IPS-15b (cell line): Measurements from ENCODE around the gene MAP3K5.

ENCODE experiments used
- H3K27me3 ChIP-seq: one replicate; pipeline ENCODE4 v1.6.1; 2013; ENCODE audit warnings: low read length; ENCODE audit not compliant: control insufficient read depth, insufficient read depth
- H3K36me3 ChIP-seq: one replicate; pipeline ENCODE4 v1.6.1; 2013; ENCODE audit warnings: low read length; ENCODE audit not compliant: control insufficient read depth, insufficient read depth
- H3K4me1 ChIP-seq: one replicate; pipeline ENCODE4 v1.6.1; 2013; ENCODE audit warnings: mild to moderate bottlenecking, low read length; ENCODE audit not compliant: control insufficient read depth, insufficient read depth
- H3K4me3 ChIP-seq: one replicate; pipeline ENCODE4 v1.5.1; 2013; ENCODE audit warnings: low read depth, low read length
- H3K9ac ChIP-seq: one replicate; pipeline ENCODE4 v1.6.1; 2013; ENCODE audit warnings: low read depth, mild to moderate bottlenecking, low read length
- H3K9me3 ChIP-seq: one replicate; pipeline ENCODE4 v1.6.1; 2013; ENCODE audit warnings: mild to moderate bottlenecking, low read length; ENCODE audit not compliant: control insufficient read depth, insufficient read depth

Gene MAP3K5

DNA sequence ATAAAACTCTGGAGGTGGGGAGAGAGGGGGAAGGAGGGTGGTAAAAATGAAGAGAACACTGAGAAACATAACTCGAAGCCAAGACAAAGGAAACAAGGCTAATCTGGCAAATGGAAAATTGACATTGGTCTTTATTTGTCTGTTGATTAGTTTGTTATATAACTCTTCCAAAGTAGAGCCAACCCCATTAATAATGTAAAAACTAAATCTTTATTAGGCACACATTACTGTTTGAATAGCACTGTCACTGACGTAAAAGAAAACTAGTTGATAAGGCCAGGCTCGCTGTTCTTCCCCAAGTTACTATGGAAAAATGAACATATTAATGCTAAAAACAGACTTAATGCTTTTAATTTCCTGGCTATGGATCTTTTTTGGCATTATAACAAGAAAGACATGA is 110.0 kb downstream of the MAP3K5 start:
- Histone ChIP-seq H3K4me3 (no peak overlapping the region), H3K9me3 (no peaks in the 10 kb centered on the region), H3K9ac (no peak overlapping the region), H3K4me1 (no peaks in the 10 kb centered on the region), H3K27me3 (no peaks in the 10 kb centered on the region), H3K36me3 (no peaks in the 10 kb centered on the region)

DNA sequence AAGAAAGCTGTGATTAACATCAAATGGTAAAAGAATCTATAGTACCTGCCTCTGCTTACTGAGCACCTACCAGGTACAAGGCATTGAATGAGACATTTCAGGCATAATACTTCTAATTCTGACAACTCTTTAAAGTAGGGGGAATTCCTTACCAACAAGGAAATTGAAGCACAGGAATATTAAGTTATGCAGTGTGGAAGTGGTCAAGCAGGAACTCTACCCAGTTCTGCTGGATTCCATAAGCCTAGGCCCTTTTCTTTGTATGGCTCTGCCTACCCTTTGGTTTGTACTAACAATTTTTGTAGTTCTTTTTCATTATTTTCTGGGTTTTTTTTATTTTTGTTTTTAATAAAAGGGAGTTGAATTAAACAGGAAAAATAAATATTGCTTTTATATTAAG is 114.5 kb downstream of the MAP3K5 start:
- no peak overlapping the region for H3K9ac ChIP-seq
- no peaks in the 10 kb centered on the region for H3K36me3 ChIP-seq
- H3K9me3 ChIP-seq: no peaks in the 10 kb centered on the region
- H3K4me1 ChIP-seq: no peaks in the 10 kb centered on the region
- H3K4me3 ChIP-seq: no peak overlapping the region
- H3K27me3 ChIP-seq: no peaks in the 10 kb centered on the region

DNA sequence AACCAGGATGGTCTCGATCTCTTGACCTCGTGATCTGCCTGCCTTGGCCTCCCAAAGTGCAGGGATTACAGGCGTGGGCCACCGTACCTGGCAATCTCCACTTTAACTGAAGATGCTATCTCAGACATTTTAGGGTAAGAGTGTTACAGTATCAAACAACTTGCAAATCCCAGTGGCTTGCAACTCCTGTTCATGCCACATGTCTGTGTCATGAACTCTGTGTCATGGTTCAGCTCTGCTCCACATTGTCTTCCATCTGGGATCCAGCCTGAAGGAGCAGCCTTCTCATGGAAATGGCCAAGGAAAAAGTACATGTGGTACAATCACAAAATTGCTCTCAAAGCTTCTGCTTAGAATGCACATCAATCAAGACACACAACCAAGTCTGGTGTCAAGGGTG is 114.9 kb downstream of the MAP3K5 start:
- no peaks in the 10 kb centered on the region for H3K27me3 ChIP-seq
- no peak overlapping the region for H3K9ac ChIP-seq
- no peaks in the 10 kb centered on the region for H3K4me1 ChIP-seq
- H3K4me3 ChIP-seq: no peak overlapping the region
- H3K9me3 ChIP-seq: no peaks in the 10 kb centered on the region
- no peaks in the 10 kb centered on the region for H3K36me3 ChIP-seq

DNA sequence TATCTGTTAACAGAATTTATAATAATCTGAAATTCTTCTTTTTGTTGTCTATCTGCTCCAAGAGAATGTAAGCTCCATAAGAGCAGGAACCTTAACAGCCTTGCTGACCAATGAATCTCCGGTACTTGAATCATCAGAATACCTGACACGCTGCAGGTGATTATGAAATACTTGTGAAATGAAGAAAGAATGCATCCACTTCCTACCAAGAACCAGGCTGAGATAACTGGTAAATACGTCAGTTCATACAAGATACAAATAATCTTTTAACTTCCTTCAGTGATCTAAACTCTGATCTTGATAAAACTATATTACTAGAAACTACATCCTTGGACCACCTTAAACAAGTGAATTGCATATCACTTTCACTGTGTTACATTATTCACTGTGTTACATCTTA is 116.2 kb downstream of the MAP3K5 start:
- Histone ChIP-seq H3K9ac (no peak overlapping the region), H3K4me1 (no peaks in the 10 kb centered on the region), H3K9me3 (no peaks in the 10 kb centered on the region), H3K36me3 (no peaks in the 10 kb centered on the region), H3K27me3 (no peaks in the 10 kb centered on the region), H3K4me3 (no peak overlapping the region)

DNA sequence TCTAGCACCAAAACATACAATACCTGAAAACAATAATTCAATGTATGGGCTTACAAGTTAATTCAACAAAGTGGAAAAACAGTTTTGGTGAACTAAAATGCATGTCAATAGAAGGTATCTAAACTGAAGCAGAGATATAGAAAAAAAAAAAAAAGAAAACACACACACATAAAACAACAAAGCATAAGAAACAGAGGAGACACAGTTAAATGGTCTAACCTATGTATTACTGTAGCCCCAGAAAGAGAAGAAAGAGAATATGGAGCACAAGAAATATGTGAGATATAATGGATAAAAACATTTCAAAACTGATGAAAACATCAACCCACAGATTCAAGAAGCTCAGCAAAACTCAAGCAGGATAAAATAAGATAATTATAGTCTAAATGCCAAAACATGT is 118.7 kb downstream of the MAP3K5 start:
- no peaks in the 10 kb centered on the region for H3K27me3 ChIP-seq
- no peaks in the 10 kb centered on the region for H3K9me3 ChIP-seq

DNA sequence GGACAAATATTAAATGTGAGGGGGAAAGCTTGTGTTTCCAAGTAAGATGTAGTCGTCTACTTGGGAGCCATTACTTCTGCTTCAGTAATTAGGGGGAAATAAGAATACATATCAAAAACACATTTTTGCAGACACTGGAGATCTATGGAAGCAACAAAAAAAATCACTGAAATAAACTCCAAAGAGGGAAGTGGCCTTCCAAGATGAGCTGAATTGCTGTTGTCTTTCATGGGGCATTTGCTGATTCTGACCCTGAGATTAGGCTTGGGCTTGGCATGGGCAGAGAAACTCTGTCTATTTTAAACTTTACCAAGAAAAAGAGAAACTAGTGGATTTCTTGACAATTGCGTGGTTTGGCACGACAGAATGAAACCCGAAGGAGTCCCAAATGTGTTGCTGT is 120.1 kb downstream of the MAP3K5 start:
- no peaks in the 10 kb centered on the region for H3K9me3 ChIP-seq
- no peak overlapping the region for H3K9ac ChIP-seq
- no peaks in the 10 kb centered on the region for H3K4me1 ChIP-seq
- no peaks in the 10 kb centered on the region for H3K36me3 ChIP-seq
- no peaks in the 10 kb centered on the region for H3K27me3 ChIP-seq
- no peak overlapping the region for H3K4me3 ChIP-seq

More for the DNA sequence above, 118.7 kb downstream of the MAP3K5 start:
- Histone ChIP-seq H3K9ac (no peak overlapping the region), H3K4me1 (no peaks in the 10 kb centered on the region), H3K36me3 (no peaks in the 10 kb centered on the region), H3K4me3 (no peak overlapping the region)

DNA sequence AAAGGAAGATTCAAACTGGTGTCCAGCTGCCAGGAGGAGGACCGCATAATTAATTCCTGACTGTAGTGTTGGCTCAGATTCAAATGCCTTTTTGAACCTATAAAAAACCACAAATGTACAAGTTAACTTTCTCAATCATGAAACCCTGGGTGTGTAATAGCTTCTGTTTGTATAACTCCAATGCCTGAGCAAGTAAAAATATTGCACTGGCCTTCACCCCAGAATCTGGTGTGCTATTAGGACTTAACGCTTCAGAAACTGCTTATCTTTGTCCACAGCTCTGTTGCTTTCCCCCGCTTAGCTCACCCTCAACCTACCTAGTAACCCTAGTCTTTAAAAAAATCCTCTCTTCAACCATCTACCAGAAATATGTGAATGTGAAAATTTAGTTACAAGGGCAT is 123.0 kb downstream of the MAP3K5 start:
- Histone ChIP-seq H3K4me3 (no peak overlapping the region), H3K9ac (no peak overlapping the region), H3K9me3 (no peaks in the 10 kb centered on the region), H3K4me1 (no peaks in the 10 kb centered on the region), H3K36me3 (no peaks in the 10 kb centered on the region), H3K27me3 (no peaks in the 10 kb centered on the region)

DNA sequence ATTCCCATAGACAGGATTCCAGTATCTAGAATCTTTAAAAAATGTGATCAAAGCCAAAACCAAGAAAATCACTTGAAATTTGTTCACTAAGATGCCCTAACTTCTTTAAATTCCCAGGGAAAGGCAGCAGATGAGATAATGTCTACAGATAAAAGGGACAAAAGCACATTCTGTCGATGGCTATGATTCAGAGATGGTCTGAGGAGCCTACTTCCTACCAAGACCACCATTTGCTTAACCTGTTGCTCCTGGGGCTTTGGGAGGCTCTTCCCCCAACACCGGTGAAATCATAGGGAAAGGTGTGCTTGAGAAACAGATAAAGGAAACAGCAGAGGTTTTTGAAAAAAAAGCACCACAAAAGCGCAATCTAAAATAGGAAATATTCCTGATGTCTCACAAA is 123.7 kb downstream of the MAP3K5 start:
- no peaks in the 10 kb centered on the region for H3K27me3 ChIP-seq
- H3K4me3 ChIP-seq: no peak overlapping the region
- no peaks in the 10 kb centered on the region for H3K4me1 ChIP-seq
- H3K9ac ChIP-seq: no peak overlapping the region
- H3K9me3 ChIP-seq: no peaks in the 10 kb centered on the region
- H3K36me3 ChIP-seq: no peaks in the 10 kb centered on the region

DNA sequence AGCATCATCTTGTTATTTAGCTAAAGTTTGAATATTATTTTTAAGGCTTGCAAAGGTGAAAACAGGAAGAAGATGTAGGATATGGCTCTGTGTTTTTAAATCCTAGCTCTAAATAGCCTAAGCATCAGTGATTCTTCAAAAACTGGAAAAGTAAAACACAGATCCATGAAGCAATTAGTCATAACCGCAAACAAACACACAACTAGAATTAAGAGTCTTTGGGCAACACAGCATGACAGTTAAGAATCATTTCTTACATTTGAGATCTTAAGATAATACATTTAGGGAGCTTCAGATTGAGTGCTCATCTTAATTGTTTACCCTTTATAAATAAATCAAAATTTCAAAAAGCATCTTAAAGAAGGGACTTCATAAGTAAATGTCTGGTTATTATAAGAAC is 126.2 kb downstream of the MAP3K5 start:
- Histone ChIP-seq H3K4me1 (no peaks in the 10 kb centered on the region), H3K36me3 (no peaks in the 10 kb centered on the region), H3K9me3 (no peaks in the 10 kb centered on the region), H3K27me3 (no peaks in the 10 kb centered on the region), H3K9ac (no peak overlapping the region), H3K4me3 (no peak overlapping the region)

DNA sequence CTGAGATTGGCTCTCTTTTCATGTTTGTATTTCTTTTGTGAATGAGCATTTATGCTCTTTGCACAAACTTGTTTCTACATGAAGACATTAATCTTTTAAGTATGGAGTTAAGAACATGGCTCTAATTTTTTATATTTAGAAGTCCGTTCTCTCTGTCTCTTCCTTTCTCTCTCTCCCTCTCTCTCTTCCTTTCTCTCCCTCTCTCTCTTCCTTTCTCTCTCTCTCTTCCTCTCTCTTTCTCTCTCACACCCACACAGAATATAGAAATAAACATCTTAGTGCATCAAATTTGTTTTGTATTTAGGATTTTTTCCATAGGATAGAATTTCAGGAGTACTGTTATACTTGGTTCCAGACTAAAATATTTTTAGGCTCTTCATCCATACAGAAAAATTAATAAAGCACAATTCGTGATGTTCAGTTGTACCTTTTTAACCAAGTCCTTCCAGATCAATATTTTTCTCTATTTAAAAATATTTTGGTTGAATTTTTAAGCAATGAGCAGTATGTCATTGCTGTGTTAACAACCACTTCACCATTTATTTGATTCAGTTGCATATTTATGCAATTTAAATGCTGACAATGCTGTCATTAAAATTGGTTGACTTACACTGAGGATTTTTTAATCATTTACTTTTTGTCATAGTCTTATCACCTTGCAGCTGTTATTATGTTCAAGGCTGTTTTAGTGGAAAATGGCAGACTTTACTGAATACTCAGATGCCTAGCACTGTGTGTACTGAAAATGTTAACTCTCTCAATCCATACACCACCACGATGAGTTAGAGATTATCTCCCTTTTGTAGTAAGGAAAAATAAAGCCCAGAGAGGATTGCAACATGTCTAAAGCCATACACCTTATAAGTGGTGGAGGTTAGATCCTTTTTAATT is 129.7 kb downstream of the MAP3K5 start:
- H3K9me3 ChIP-seq: no peaks in the 10 kb centered on the region
- H3K4me1 ChIP-seq: no peaks in the 10 kb centered on the region
- H3K4me3 ChIP-seq: no peak overlapping the region
- H3K9ac ChIP-seq: no peak overlapping the region
- H3K27me3 ChIP-seq: no peaks in the 10 kb centered on the region
- H3K36me3 ChIP-seq: no peaks in the 10 kb centered on the region

DNA sequence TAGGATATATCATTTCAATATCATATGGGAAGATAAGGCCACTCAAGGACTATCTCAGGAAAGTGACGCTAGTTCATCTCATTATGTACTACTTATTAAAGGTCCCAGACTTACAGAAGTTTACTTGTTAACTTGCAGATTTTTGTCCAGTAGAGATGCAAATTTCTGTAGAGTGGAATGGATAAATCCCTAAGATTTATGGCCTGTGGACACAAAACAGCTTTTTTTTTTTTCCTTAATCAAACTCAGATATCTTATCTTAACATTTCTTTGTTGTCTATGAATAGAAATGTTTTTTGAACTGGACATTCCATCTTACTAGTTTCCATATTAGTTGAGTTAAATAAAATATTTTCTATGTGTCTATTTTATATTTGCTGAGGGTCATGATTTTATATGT is 131.6 kb downstream of the MAP3K5 start:
- Histone ChIP-seq H3K9ac (no peak overlapping the region), H3K9me3 (no peaks in the 10 kb centered on the region), H3K4me3 (no peak overlapping the region), H3K4me1 (no peaks in the 10 kb centered on the region), H3K36me3 (no peaks in the 10 kb centered on the region), H3K27me3 (no peaks in the 10 kb centered on the region)

DNA sequence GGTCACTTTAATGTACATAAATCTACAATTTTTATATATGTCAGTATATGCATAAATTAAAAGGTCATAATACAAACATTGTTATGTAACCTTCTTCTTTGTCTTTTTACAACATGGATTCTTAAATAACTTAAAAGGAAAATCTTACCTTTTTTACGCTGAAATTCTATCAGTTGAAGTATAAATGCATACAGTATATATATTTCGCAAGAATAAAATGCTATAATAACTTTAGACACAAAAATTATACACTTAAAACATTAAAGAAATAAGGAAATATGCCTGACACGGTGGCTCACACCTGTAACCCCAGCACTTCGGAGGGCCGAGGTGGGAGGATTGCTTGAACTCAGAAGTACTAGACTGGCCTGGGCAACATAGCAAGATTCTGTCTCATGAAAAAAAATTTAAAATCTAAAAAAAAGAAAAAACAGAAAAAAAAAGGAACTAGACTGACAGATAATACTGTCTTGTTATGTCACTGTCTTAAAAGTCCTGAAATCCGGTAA is 132.2 kb downstream of the MAP3K5 start:
- H3K9me3 ChIP-seq: no peaks in the 10 kb centered on the region
- no peaks in the 10 kb centered on the region for H3K36me3 ChIP-seq

More for the DNA sequence above, 132.2 kb downstream of the MAP3K5 start:
- Histone ChIP-seq H3K27me3 (no peaks in the 10 kb centered on the region), H3K4me3 (no peak overlapping the region), H3K4me1 (no peaks in the 10 kb centered on the region), H3K9ac (no peak overlapping the region)
